CD4-positive, alpha-beta T cell (primary cell): ENCODE measurements around the gene PGBD5. TPM values are rescaled to one million over a fixed set of nuclear protein-coding genes. Genes with fewer than 3 reads are reported as not detected.

Experiments
- ATAC-seq: fragments of 200-7000 bp; cut with Tn5 transposase; one replicate; pipeline ENCODE4 v1.10.0; 2022; ENCODE audit warnings: mild to moderate bottlenecking; ENCODE audit not compliant: poor library complexity
- CTCF ChIA-PET: fragments of 350-600 bp; sonication (Branson Sonifier 250); formaldehyde crosslinking; loops from one replicate; lab custom pipeline; 2021; ENCODE audit warnings: antibody characterized with exemption, inconsistent platforms; lab: Charles Lee
- POLR2A ChIA-PET: fragments of 350-600 bp; sonication (Branson Sonifier 250); formaldehyde crosslinking; loops from one replicate; lab custom pipeline; 2021; ENCODE audit warnings: antibody characterized with exemption, inconsistent platforms; lab: Charles Lee
- DNase-seq, 14 experiments: peaks; one replicate each; pipeline ENCODE4 v3.0.0-alpha.2; 2013 to 2020; ENCODE audit warnings: mixed read lengths in 2 of 14
- H3K27ac ChIP-seq, 2 donors: one replicate each; pipeline versions ENCODE4 v1.5.1 to v1.7.0; 2013; ENCODE audit warnings: low read length in 2 of 2, low read depth in 1 of 2, mild to moderate bottlenecking in 1 of 2
- H3K27me3 ChIP-seq, 2 experiments: 1 replicate in 1 of 2; 2 replicates in 1 of 2; pipeline versions ENCODE4 v1.6.1 to v1.7.0; 2013; ENCODE audit warnings: low read length in 2 of 2, control low read depth in 1 of 2, mild to moderate bottlenecking in 1 of 2, moderate library complexity in 1 of 2; ENCODE audit not compliant: insufficient read depth in 2 of 2, control insufficient read depth in 1 of 2
- H3K36me3 ChIP-seq: one replicate; pipeline ENCODE4 v1.6.1; 2013; ENCODE audit warnings: low read length, control low read depth; ENCODE audit not compliant: insufficient read depth
- H3K4me1 ChIP-seq: one replicate; pipeline ENCODE4 v1.6.1; 2013; ENCODE audit warnings: low read length, control low read depth; ENCODE audit not compliant: insufficient read depth
- H3K4me3 ChIP-seq: one replicate; pipeline ENCODE4 v1.5.1; 2013; ENCODE audit warnings: mild to moderate bottlenecking, low read length, moderate library complexity
- H3K9me3 ChIP-seq, 2 experiments: 1 replicate in 1 of 2; 2 replicates in 1 of 2; pipeline versions ENCODE4 v1.6.1 to v1.7.0; 2013; ENCODE audit warnings: low read length in 2 of 2, mild to moderate bottlenecking in 2 of 2, control low read depth in 1 of 2, moderate library complexity in 1 of 2; ENCODE audit not compliant: control insufficient read depth in 1 of 2, insufficient read depth in 1 of 2
- H3K27ac Mint-ChIP-seq: one replicate; pipeline ENCODE4 v1.8.0; 2020; ENCODE audit warnings: mixed read lengths
- H3K27me3 Mint-ChIP-seq: one replicate; pipeline ENCODE4 v1.8.0; 2021; ENCODE audit warnings: mixed read lengths
- H3K36me3 Mint-ChIP-seq: one replicate; pipeline ENCODE4 v1.8.0; 2021; ENCODE audit warnings: low read depth, mixed read lengths
- H3K4me1 Mint-ChIP-seq: one replicate; pipeline ENCODE4 v1.8.0; 2021; ENCODE audit warnings: low read depth, mixed read lengths
- H3K4me3 Mint-ChIP-seq: one replicate; pipeline ENCODE4 v1.8.0; 2020; ENCODE audit warnings: mild to moderate bottlenecking, mixed read lengths
- H3K9me3 Mint-ChIP-seq: one replicate; pipeline ENCODE4 v1.8.0; 2020; ENCODE audit warnings: mixed read lengths
- intact Hi-C, 2 experiments: fragments of 100-400 bp; cut with DNase I in 1 of 2; cut with micrococcal nuclease in 1 of 2; formaldehyde crosslinking; loops; one replicate each; pipeline versions ENCODE4 v1.15.1 to v1.9.0; 2023 to 2025; cut with DNase I, micrococcal nuclease
- total RNA-seq, 174 experiments: library from RNA in 2 of 174; stranded (reverse) in 2 of 174; gene quantifications; one replicate each; pipeline ENCODE4 v1.2.3 and lab custom pipeline; 2021 to 2026
- TF ChIP-seq, protein P1 (sequence below): fragments of 200-600 bp; IDR thresholded peaks from one replicate; pipeline ENCODE4 v1.8.0; 2022; ENCODE audit warnings: antibody characterized with exemption, mild to moderate bottlenecking

Gene PGBD5
- total RNA-seq, 2 experiments from 2014 or later: not detected

- peaks cover 52% of the 10 kb centered on the region for H3K4me1 Mint-ChIP-seq
- Histone ChIP-seq H3K36me3 (peaks cover 37% of the 10 kb centered on the region), H3K4me1 (peaks cover 13% of the 10 kb centered on the region), H3K27ac (no peak overlapping the region), H3K4me3 (no peak overlapping the region), H3K27me3 (no peaks in the 10 kb centered on the region), H3K9me3 (no peaks in the 10 kb centered on the region)
- TF ChIP-seq, protein P1, sequence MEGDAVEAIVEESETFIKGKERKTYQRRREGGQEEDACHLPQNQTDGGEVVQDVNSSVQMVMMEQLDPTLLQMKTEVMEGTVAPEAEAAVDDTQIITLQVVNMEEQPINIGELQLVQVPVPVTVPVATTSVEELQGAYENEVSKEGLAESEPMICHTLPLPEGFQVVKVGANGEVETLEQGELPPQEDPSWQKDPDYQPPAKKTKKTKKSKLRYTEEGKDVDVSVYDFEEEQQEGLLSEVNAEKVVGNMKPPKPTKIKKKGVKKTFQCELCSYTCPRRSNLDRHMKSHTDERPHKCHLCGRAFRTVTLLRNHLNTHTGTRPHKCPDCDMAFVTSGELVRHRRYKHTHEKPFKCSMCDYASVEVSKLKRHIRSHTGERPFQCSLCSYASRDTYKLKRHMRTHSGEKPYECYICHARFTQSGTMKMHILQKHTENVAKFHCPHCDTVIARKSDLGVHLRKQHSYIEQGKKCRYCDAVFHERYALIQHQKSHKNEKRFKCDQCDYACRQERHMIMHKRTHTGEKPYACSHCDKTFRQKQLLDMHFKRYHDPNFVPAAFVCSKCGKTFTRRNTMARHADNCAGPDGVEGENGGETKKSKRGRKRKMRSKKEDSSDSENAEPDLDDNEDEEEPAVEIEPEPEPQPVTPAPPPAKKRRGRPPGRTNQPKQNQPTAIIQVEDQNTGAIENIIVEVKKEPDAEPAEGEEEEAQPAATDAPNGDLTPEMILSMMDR: no peak
- ChIA-PET CTCF (interaction anchor here (0.7 kb wide), 1 partner anchor 11 kb away, joined by 3 read pairs; no protein-coding TSS in a partner anchor), POLR2A (interaction anchor here (0.5 kb wide), 1 partner anchor 761 kb away, joined by 4 read pairs; no protein-coding TSS in a partner anchor)
- ATAC-seq (peak; percentile 32), DNase-seq (peak in 2 of 14 experiments; percentile 14 to 23)
- H3K36me3 Mint-ChIP-seq: peaks cover 46% of the 10 kb centered on the region
- intact Hi-C loops: no loop called here
- no peaks in the 10 kb centered on the region for H3K27me3 Mint-ChIP-seq
- no peaks in the 10 kb centered on the region for H3K9me3 Mint-ChIP-seq
- H3K27ac Mint-ChIP-seq: peak overlapping the region; percentile 3
- no peak overlapping the region for H3K4me3 Mint-ChIP-seq
Measured at GRCh38 chr1:230277201-230278025, 148.7 kb downstream of the PGBD5 start.

DNA sequence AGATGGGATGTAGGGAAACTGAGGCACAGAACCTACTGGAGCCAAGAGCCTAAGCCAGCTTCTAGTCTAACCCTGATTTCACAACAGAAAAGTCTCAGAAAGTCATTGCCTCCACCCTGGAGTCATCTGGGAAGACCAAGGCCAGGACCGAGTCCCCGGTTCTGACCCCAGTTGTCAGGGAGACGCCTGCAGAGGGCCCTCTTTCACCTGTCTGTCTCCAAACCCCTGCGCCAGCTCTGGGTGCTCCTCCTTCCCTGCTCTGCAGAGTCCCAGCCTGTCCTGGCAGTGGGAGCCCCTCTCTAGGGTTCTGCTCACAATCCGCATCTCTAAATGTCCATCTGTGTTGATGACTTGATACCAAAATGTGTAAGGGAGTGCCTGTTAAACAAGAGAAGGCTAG, 149.7 kb downstream of the PGBD5 start:
- DNase-seq: peak in 1 of 14 experiments; percentile 21

DNA sequence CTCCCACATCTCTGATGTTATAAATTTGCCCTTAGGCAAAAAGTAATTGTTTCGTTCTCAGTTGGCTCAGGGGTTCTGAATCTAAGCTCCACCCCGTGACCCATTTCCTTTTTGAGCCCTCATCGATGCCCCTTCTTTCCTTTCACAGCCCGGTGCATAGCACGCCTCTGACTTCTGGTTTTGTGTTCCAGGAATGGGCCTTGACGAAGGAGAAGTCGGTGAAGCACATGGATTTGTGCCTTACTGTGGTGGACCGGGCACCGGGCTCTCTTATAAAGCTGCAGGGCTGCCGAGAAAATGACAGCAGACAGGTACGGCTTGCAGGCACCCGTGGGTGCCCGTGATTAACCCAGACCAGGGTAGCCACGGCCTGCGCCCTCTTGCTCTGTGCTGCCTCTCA, 151.9 kb downstream of the PGBD5 start:
- intact Hi-C loops: no loop called here
- H3K4me1 ChIP-seq: peaks cover 13% of the 10 kb centered on the region
- peak in 1 of 14 experiments; percentile 11 for DNase-seq
- H3K27ac ChIP-seq: no peak overlapping the region
- ATAC-seq: no peak
- H3K36me3 ChIP-seq: peaks cover 27% of the 10 kb centered on the region
- ChIA-PET POLR2A (no interaction called here), CTCF (no interaction called here)
- H3K36me3 Mint-ChIP-seq: peaks cover 38% of the 10 kb centered on the region
- peaks cover 56% of the 10 kb centered on the region for H3K4me1 Mint-ChIP-seq
- TF ChIP-seq, protein P1: no peak
- no peak overlapping the region for H3K4me3 ChIP-seq
- H3K9me3 Mint-ChIP-seq: no peaks in the 10 kb centered on the region
- no peaks in the 10 kb centered on the region for H3K27me3 ChIP-seq
- no peaks in the 10 kb centered on the region for H3K9me3 ChIP-seq
- no peaks in the 10 kb centered on the region for H3K27me3 Mint-ChIP-seq
- peak overlapping the region; percentile 22 for H3K27ac Mint-ChIP-seq
- no peak overlapping the region for H3K4me3 Mint-ChIP-seq

More for the DNA sequence above, 149.7 kb downstream of the PGBD5 start:
- Histone ChIP-seq H3K9me3 (no peaks in the 10 kb centered on the region), H3K4me3 (no peak overlapping the region), H3K36me3 (peaks cover 37% of the 10 kb centered on the region), H3K27me3 (no peaks in the 10 kb centered on the region), H3K27ac (no peak overlapping the region), H3K4me1 (peaks cover 5% of the 10 kb centered on the region)
- no peaks in the 10 kb centered on the region for H3K9me3 Mint-ChIP-seq
- TF ChIP-seq, protein P1: no peak
- no peak overlapping the region for H3K4me3 Mint-ChIP-seq
- no peaks in the 10 kb centered on the region for H3K27me3 Mint-ChIP-seq
- ATAC-seq: no peak
- POLR2A ChIA-PET: no interaction called here
- CTCF ChIA-PET: no interaction called here
- peaks cover 46% of the 10 kb centered on the region for H3K36me3 Mint-ChIP-seq
- peaks cover 44% of the 10 kb centered on the region for H3K4me1 Mint-ChIP-seq
- H3K27ac Mint-ChIP-seq: no peak overlapping the region
- intact Hi-C loops: no loop called here
